ENCODE measurements around the gene TMEM79.

The TMEM79 gene

GRCh38 chr1:156262461-156263287, 21.5 kb upstream of the TMEM79 start:
- H3K36me3 ChIP-seq (ENCODE audit: control insufficient read depth in 4 of 4, insufficient read depth in 4 of 4, low read length in 3 of 4) = peaks cover 26 to 88% (median 74%) of the 10 kb centered on the region in 4 experiments
- no peaks in the 10 kb centered on the region for H3K27me3 ChIP-seq (replicated peaks in 2 of 5; ENCODE audit: control insufficient read depth in 4 of 5, insufficient read depth in 5 of 5, low read length in 4 of 5)
- H3K4me1 ChIP-seq (ENCODE audit: control extremely low read depth in 1 of 4, control insufficient read depth in 4 of 4, insufficient read depth in 4 of 4, low read length in 3 of 4) = peaks cover 6 to 27% (median 17%) of the 10 kb centered on the region in 4 experiments
- 95% methylated on average over 8 of the region's 9 CpGs for WGBS (ENCODE audit: insufficient coverage)
- H3K4me3 ChIP-seq (ENCODE audit: control insufficient read depth in 1 of 7, extremely low read depth in 1 of 7, insufficient read depth in 4 of 7, low read depth in 2 of 7, low read length in 6 of 7) = no peak overlapping the region
- no peaks in the 10 kb centered on the region for H3K9me3 ChIP-seq (ENCODE audit: control extremely low read depth in 1 of 5, control insufficient read depth in 4 of 5, insufficient read depth in 2 of 5, low read depth in 1 of 5, low read length in 4 of 5)
- POLR2A ChIA-PET = no interaction called here
- no peak overlapping the region for H3K27ac ChIP-seq (ENCODE audit: insufficient read depth in 1 of 2, low read depth in 1 of 2, low read length in 2 of 2, poor library complexity in 1 of 2, severe bottlenecking in 2 of 2)
- no peak for DNase-seq
- CTCF ChIA-PET = interaction anchor here (0.8 to 1.5 kb wide), 5 partner anchors 10 to 35 kb away, joined by 3 to 9 read pairs (median 4); no protein-coding TSS in a partner anchor

GRCh38 chr1:156263288-156263655, 20.9 kb upstream of the TMEM79 start:
- H3K36me3 ChIP-seq (ENCODE audit: control insufficient read depth in 4 of 4, insufficient read depth in 4 of 4, low read length in 3 of 4) = peaks cover 32 to 88% (median 78%) of the 10 kb centered on the region in 4 experiments
- CTCF ChIA-PET = interaction anchor here (0.6 to 1.5 kb wide), 3 partner anchors 9 to 40 kb away, joined by 3 to 4 read pairs (median 3); no protein-coding TSS in a partner anchor
- POLR2A ChIA-PET = no interaction called here
- H3K4me3 ChIP-seq (ENCODE audit: control insufficient read depth in 1 of 7, extremely low read depth in 1 of 7, insufficient read depth in 4 of 7, low read depth in 2 of 7, low read length in 6 of 7) = no peak overlapping the region
- H3K27ac ChIP-seq (ENCODE audit: insufficient read depth in 1 of 2, low read depth in 1 of 2, low read length in 2 of 2, poor library complexity in 1 of 2, severe bottlenecking in 2 of 2) = no peak overlapping the region
- no peaks in the 10 kb centered on the region for H3K9me3 ChIP-seq (ENCODE audit: control extremely low read depth in 1 of 5, control insufficient read depth in 4 of 5, insufficient read depth in 2 of 5, low read depth in 1 of 5, low read length in 4 of 5)
- 86% methylated on average over 6 of the region's 9 CpGs for WGBS (ENCODE audit: insufficient coverage)
- DNase-seq = no peak
- H3K27me3 ChIP-seq (replicated peaks in 2 of 5; ENCODE audit: control insufficient read depth in 4 of 5, insufficient read depth in 5 of 5, low read length in 4 of 5) = no peaks in the 10 kb centered on the region
- H3K4me1 ChIP-seq (ENCODE audit: control extremely low read depth in 1 of 4, control insufficient read depth in 4 of 4, insufficient read depth in 4 of 4, low read length in 3 of 4) = peaks cover under 1 to 21% (median 11%) of the 10 kb centered on the region in 4 experiments

DNA sequence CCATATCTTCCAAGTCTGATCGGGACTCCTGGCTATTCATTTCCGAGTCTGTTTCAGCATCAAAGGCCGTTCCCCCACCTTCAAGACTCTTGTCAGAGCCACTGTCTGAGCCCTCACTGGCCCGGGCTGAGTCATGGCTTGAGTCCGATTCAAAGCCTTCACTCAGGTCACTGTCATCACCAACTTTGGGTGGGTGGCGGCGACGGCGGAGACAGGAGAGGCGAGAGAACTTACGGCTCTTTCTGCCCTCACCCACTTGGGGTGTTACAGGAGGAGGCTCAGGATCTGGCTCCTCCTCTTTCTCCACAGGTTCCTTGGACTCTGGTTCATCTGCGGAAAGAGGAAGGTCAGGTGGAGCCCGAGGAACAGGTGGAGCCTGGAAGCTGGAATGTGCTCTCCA, 18.1 kb upstream of the TMEM79 start:
- POLR2A ChIA-PET = no interaction called here
- 98% methylated on average over 4 of the region's 13 CpGs for WGBS (ENCODE audit: insufficient coverage)
- H3K36me3 ChIP-seq (ENCODE audit: control insufficient read depth in 4 of 4, insufficient read depth in 4 of 4, low read length in 3 of 4) = peaks cover 34 to 84% (median 69%) of the 10 kb centered on the region in 4 experiments
- CTCF ChIA-PET = no interaction called here
- H3K9me3 ChIP-seq (ENCODE audit: control extremely low read depth in 1 of 5, control insufficient read depth in 4 of 5, insufficient read depth in 2 of 5, low read depth in 1 of 5, low read length in 4 of 5) = no peaks in the 10 kb centered on the region
- no peak overlapping the region for H3K27ac ChIP-seq (ENCODE audit: insufficient read depth in 1 of 2, low read depth in 1 of 2, low read length in 2 of 2, poor library complexity in 1 of 2, severe bottlenecking in 2 of 2)
- no peaks in the 10 kb centered on the region for H3K27me3 ChIP-seq (replicated peaks in 2 of 5; ENCODE audit: control insufficient read depth in 4 of 5, insufficient read depth in 5 of 5, low read length in 4 of 5)
- no peak for DNase-seq
- H3K4me3 ChIP-seq (ENCODE audit: control insufficient read depth in 1 of 7, extremely low read depth in 1 of 7, insufficient read depth in 4 of 7, low read depth in 2 of 7, low read length in 6 of 7) = no peak overlapping the region
- no peaks in the 10 kb centered on the region for H3K4me1 ChIP-seq (ENCODE audit: control extremely low read depth in 1 of 4, control insufficient read depth in 4 of 4, insufficient read depth in 4 of 4, low read length in 3 of 4)

DNA sequence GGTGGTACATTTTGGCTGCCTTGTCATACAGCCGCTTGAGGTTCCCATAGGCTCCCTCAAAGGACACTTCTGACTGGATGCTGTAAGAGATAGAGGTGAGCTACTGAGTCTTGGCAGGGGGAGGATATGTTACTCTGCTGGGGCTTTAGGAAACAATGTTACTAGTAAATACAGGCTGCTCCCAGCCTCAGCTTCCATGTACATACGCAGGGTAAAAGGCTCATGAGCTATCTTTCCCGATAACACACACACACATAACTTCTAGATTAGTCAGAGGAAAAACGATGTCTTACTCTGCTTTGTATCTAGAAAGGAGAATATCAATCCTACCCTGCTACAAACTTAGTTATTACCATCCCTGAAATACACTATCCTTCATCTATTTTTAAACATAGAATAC, 15.8 kb upstream of the TMEM79 start:
- no peak overlapping the region for H3K4me3 ChIP-seq (ENCODE audit: control insufficient read depth in 1 of 7, extremely low read depth in 1 of 7, insufficient read depth in 4 of 7, low read depth in 2 of 7, low read length in 6 of 7)
- DNase-seq = no peak
- 93% methylated on average over 3 of the region's 4 CpGs for WGBS (ENCODE audit: insufficient coverage)
- no peak overlapping the region for H3K27ac ChIP-seq (ENCODE audit: insufficient read depth in 1 of 2, low read depth in 1 of 2, low read length in 2 of 2, poor library complexity in 1 of 2, severe bottlenecking in 2 of 2)
- no peaks in the 10 kb centered on the region for H3K4me1 ChIP-seq (ENCODE audit: control extremely low read depth in 1 of 4, control insufficient read depth in 4 of 4, insufficient read depth in 4 of 4, low read length in 3 of 4)
- POLR2A ChIA-PET = no interaction called here
- peaks cover 39 to 86% (median 68%) of the 10 kb centered on the region in 4 experiments for H3K36me3 ChIP-seq (ENCODE audit: control insufficient read depth in 4 of 4, insufficient read depth in 4 of 4, low read length in 3 of 4)
- H3K27me3 ChIP-seq (replicated peaks in 2 of 5; ENCODE audit: control insufficient read depth in 4 of 5, insufficient read depth in 5 of 5, low read length in 4 of 5) = no peaks in the 10 kb centered on the region
- CTCF ChIA-PET = no interaction called here
- no peaks in the 10 kb centered on the region for H3K9me3 ChIP-seq (ENCODE audit: control extremely low read depth in 1 of 5, control insufficient read depth in 4 of 5, insufficient read depth in 2 of 5, low read depth in 1 of 5, low read length in 4 of 5)

GRCh38 chr1:156270314-156270713, 13.8 kb upstream of the TMEM79 start:
- DNase-seq = no peak
- Histone ChIP-seq H3K36me3 (ENCODE audit: control insufficient read depth in 4 of 4, insufficient read depth in 4 of 4, low read length in 3 of 4) (peaks cover 44 to 89% (median 71%) of the 10 kb centered on the region in 4 experiments), H3K9me3 (ENCODE audit: control extremely low read depth in 1 of 5, control insufficient read depth in 4 of 5, insufficient read depth in 2 of 5, low read depth in 1 of 5, low read length in 4 of 5) (no peaks in the 10 kb centered on the region), H3K4me3 (ENCODE audit: control insufficient read depth in 1 of 7, extremely low read depth in 1 of 7, insufficient read depth in 4 of 7, low read depth in 2 of 7, low read length in 6 of 7) (no peak overlapping the region), H3K27ac (ENCODE audit: insufficient read depth in 1 of 2, low read depth in 1 of 2, low read length in 2 of 2, poor library complexity in 1 of 2, severe bottlenecking in 2 of 2) (no peak overlapping the region), H3K27me3 (replicated peaks in 2 of 5; ENCODE audit: control insufficient read depth in 4 of 5, insufficient read depth in 5 of 5, low read length in 4 of 5) (no peaks in the 10 kb centered on the region), H3K4me1 (ENCODE audit: control extremely low read depth in 1 of 4, control insufficient read depth in 4 of 4, insufficient read depth in 4 of 4, low read length in 3 of 4) (no peaks in the 10 kb centered on the region)
- POLR2A ChIA-PET = no interaction called here
- CTCF ChIA-PET = interaction anchor here (2.0 kb wide), 1 partner anchor 10 kb away, joined by 6 read pairs; no protein-coding TSS in a partner anchor
- WGBS (ENCODE audit: insufficient coverage) = 100% methylated on average over 1 of the region's 3 CpGs

DNA sequence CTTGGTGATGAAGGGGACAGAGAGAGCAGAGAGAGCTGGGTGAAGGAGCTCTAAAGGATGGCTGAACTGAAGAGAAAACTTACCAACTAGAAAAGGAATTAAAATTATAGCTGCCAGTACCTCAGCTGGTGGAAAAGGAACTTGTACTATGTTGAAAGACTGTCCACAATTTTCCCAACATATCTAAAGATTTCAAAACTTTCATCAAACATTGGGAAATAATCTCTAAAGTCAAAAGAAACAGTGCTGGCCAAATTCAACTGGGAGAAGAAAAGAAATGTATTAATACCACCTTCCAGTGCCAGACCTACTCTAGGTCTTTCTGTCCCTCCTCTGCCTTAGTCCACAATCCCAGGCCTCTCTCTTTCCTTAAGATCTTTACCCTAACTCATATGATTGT, 7.6 kb upstream of the TMEM79 start:
- ChIA-PET POLR2A (no interaction called here), CTCF (interaction anchor here (1.0 kb wide), 1 partner anchor 16 kb away, joined by 3 read pairs; no protein-coding TSS in a partner anchor)
- Histone ChIP-seq H3K27ac (ENCODE audit: insufficient read depth in 1 of 2, low read depth in 1 of 2, low read length in 2 of 2, poor library complexity in 1 of 2, severe bottlenecking in 2 of 2) (no peak overlapping the region), H3K9me3 (ENCODE audit: control extremely low read depth in 1 of 5, control insufficient read depth in 4 of 5, insufficient read depth in 2 of 5, low read depth in 1 of 5, low read length in 4 of 5) (no peaks in the 10 kb centered on the region), H3K4me3 (ENCODE audit: control insufficient read depth in 1 of 7, extremely low read depth in 1 of 7, insufficient read depth in 4 of 7, low read depth in 2 of 7, low read length in 6 of 7) (no peak overlapping the region), H3K36me3 (ENCODE audit: control insufficient read depth in 4 of 4, insufficient read depth in 4 of 4, low read length in 3 of 4) (peaks cover 24 to 81% (median 58%) of the 10 kb centered on the region in 4 experiments), H3K4me1 (ENCODE audit: control extremely low read depth in 1 of 4, control insufficient read depth in 4 of 4, insufficient read depth in 4 of 4, low read length in 3 of 4) (peaks cover 2 to 9% (median 7%) of the 10 kb centered on the region in 4 experiments), H3K27me3 (replicated peaks in 2 of 5; ENCODE audit: control insufficient read depth in 4 of 5, insufficient read depth in 5 of 5, low read length in 4 of 5) (no peaks in the 10 kb centered on the region)
- no peak for DNase-seq

GRCh38 chr1:156276966-156277381, 7.2 kb upstream of the TMEM79 start:
- no peak overlapping the region for H3K4me3 ChIP-seq (ENCODE audit: control insufficient read depth in 1 of 7, extremely low read depth in 1 of 7, insufficient read depth in 4 of 7, low read depth in 2 of 7, low read length in 6 of 7)
- 84% methylated on average over 6 of the region's 6 CpGs for WGBS (ENCODE audit: insufficient coverage)
- no peak for DNase-seq
- peaks cover 5 to 12% (median 11%) of the 10 kb centered on the region in 4 experiments for H3K4me1 ChIP-seq (ENCODE audit: control extremely low read depth in 1 of 4, control insufficient read depth in 4 of 4, insufficient read depth in 4 of 4, low read length in 3 of 4)
- ChIA-PET CTCF (interaction anchor here (1.0 to 1.9 kb wide), 2 partner anchors 15 to 61 kb away, joined by 3 to 5 read pairs; partner anchors contain the start of genes CCT3 and TSACC), POLR2A (no interaction called here)
- peaks cover 21 to 77% (median 56%) of the 10 kb centered on the region in 4 experiments for H3K36me3 ChIP-seq (ENCODE audit: control insufficient read depth in 4 of 4, insufficient read depth in 4 of 4, low read length in 3 of 4)
- H3K27me3 ChIP-seq (replicated peaks in 2 of 5; ENCODE audit: control insufficient read depth in 4 of 5, insufficient read depth in 5 of 5, low read length in 4 of 5) = no peaks in the 10 kb centered on the region
- no peaks in the 10 kb centered on the region for H3K9me3 ChIP-seq (ENCODE audit: control extremely low read depth in 1 of 5, control insufficient read depth in 4 of 5, insufficient read depth in 2 of 5, low read depth in 1 of 5, low read length in 4 of 5)
- H3K27ac ChIP-seq (ENCODE audit: insufficient read depth in 1 of 2, low read depth in 1 of 2, low read length in 2 of 2, poor library complexity in 1 of 2, severe bottlenecking in 2 of 2) = no peak overlapping the region

Measured in common myeloid progenitor, CD34-positive (primary cell).